ENCODE data around the gene MYCBP2. TPM values are rescaled to one million over a fixed set of nuclear protein-coding genes. Genes with fewer than 3 reads are reported as not detected.
"Not testable (repeated sequence)": the region's sequence is repeated elsewhere in the genome, so short reads cannot be mapped to it uniquely, and the experiment has no call there.

MYCBP2 gene
- total RNA-seq, 1 experiment from 2014 or later: 51.8 TPM

DNA sequence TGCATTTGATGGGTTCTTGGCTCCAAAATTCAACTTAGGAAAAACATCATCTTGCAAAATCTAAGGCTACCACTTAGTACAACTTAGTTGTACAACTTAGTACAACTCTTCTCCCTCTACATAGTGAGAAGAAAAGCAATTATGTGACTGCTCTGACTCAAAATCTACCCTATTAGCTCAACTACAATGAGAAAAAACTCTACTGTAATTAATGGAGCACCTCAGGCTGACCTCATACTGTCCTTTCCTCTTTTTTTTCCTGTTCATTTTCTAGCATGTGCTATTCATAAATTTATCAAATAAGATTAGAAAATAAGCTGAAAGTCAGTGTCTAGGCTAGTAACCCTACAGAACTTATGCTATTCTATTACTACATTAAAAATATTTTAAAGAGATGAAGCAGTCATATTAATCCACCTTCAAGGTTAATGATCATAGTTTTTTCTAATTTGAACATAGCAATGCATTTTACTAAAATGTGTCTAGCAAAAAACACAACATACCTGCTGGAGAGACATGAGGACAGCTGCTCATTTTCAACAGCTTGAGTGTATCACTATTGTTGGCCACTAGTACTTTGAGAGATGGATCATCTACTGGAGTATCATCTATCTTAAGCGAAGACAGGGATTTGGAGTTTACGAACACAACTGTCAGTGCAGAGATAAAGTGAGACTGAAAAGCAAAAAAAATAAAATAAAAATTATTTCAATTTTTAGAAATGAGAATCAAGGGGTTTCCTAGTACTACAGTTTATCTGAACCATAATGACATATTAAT lies 311.8 kb downstream of the MYCBP2 start:
- ChIA-PET POLR2A (interaction anchor here (0.8 to 1.0 kb wide), 3 partner anchors 10 to 18 kb away, joined by 3 to 6 read pairs (median 4); partner anchors contain the start of gene FBXL3), CTCF (interaction anchor here (0.8 to 2.6 kb wide), 3 partner anchors 11 to 1328 kb away, joined by 3 to 26 read pairs (median 4); no protein-coding TSS in a partner anchor)
- Mint-ChIP-seq H3K27me3 (ENCODE audit: insufficient read depth, unreplicated experiment) (no peaks in the 10 kb centered on the region), H3K36me3 (ENCODE audit: insufficient read depth, unreplicated experiment) (peaks cover 74% of the 10 kb centered on the region), H3K4me3 (ENCODE audit: unreplicated experiment) (no peak overlapping the region), H3K9me3 (ENCODE audit: unreplicated experiment) (no peaks in the 10 kb centered on the region), H3K27ac (ENCODE audit: low read depth, unreplicated experiment) (no peak overlapping the region), H3K4me1 (ENCODE audit: insufficient read depth, unreplicated experiment) (peaks cover 9% of the 10 kb centered on the region)
- DNase-seq (ENCODE audit: unreplicated experiment): no peak
- intact Hi-C loops (cut with micrococcal nuclease): no loop called here
- TF ChIP-seq, protein P1, sequence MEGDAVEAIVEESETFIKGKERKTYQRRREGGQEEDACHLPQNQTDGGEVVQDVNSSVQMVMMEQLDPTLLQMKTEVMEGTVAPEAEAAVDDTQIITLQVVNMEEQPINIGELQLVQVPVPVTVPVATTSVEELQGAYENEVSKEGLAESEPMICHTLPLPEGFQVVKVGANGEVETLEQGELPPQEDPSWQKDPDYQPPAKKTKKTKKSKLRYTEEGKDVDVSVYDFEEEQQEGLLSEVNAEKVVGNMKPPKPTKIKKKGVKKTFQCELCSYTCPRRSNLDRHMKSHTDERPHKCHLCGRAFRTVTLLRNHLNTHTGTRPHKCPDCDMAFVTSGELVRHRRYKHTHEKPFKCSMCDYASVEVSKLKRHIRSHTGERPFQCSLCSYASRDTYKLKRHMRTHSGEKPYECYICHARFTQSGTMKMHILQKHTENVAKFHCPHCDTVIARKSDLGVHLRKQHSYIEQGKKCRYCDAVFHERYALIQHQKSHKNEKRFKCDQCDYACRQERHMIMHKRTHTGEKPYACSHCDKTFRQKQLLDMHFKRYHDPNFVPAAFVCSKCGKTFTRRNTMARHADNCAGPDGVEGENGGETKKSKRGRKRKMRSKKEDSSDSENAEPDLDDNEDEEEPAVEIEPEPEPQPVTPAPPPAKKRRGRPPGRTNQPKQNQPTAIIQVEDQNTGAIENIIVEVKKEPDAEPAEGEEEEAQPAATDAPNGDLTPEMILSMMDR (IDR thresholded peaks at IDR 0.05; ENCODE audit: unreplicated experiment): no peak
- no TSS peak for BruUV-seq (replicated peaks)

DNA sequence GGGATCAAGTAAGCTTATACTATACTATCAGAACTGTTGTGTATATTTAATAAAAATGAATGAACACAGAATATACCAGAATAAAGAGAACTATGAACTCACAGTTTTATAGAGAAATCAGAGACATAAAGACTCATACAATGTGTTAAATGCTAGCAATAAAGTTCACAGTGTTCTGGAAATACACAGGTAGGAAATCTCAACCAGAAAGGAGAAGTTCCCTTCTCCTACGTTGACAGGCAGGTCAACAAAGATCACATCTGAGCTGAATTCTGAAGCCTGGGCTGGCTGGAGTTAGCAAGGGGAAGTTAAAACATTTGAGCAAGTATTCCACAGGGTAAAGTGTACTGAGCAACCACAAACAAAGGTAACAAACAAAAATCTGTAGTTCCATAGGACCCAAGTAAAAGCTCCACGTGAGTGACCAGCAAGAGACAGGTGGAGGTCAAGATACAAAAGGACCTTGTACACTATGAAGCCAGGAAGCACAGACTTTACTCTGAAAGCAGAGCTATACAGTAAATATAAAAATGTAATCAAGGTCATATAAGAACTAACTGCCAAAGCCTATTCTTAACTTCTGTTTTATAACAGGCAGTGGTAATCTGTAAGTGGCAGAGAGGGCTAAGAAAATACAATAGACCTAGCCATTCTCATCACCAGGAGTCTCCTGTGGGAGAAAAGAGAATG lies 312.9 kb downstream of the MYCBP2 start:
- BruUV-seq (replicated peaks): no TSS peak
- POLR2A ChIA-PET: interaction anchor here (0.8 to 1.9 kb wide), 5 partner anchors 11 to 22 kb away, joined by 3 to 6 read pairs (median 4); partner anchors contain the start of genes CLN5 and FBXL3
- no peak overlapping the region for H3K4me3 Mint-ChIP-seq (ENCODE audit: unreplicated experiment)
- no peak overlapping the region for H3K27ac Mint-ChIP-seq (ENCODE audit: low read depth, unreplicated experiment)
- no peaks in the 10 kb centered on the region for H3K27me3 Mint-ChIP-seq (ENCODE audit: insufficient read depth, unreplicated experiment)
- peaks cover 84% of the 10 kb centered on the region for H3K36me3 Mint-ChIP-seq (ENCODE audit: insufficient read depth, unreplicated experiment)
- DNase-seq (ENCODE audit: unreplicated experiment): no peak
- H3K9me3 Mint-ChIP-seq (ENCODE audit: unreplicated experiment): no peaks in the 10 kb centered on the region
- intact Hi-C loops (cut with micrococcal nuclease): no loop called here
- H3K4me1 Mint-ChIP-seq (ENCODE audit: insufficient read depth, unreplicated experiment): peaks cover 9% of the 10 kb centered on the region
- CTCF ChIA-PET: interaction anchor here (0.7 to 2.6 kb wide), 2 partner anchors 12 to 1645 kb away, joined by 3 to 26 read pairs; no protein-coding TSS in a partner anchor
- TF ChIP-seq, protein P1 (IDR thresholded peaks at IDR 0.05; ENCODE audit: unreplicated experiment): no peak

DNA sequence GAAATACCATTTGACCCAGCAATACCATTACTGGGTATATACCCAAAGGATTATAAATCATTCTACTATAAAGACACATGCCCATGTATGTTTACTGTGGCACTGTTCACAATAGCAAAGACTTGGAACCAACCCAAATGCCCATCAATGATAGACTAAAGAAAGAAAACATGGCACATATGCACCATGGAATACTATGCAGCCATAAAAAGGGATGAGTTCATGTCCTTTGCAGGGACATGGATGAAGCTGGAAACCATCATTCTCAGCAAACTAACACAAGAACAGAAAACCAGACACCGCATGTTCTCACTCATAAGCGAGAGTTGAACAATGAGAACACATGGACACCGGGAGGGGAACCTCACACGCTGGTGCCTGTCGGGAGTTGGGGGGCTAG lies 317.2 kb downstream of the MYCBP2 start:
- CTCF ChIA-PET: interaction anchor here (1.4 kb wide), 1 partner anchor 8 kb away, joined by 4 read pairs; no protein-coding TSS in a partner anchor
- DNase-seq (ENCODE audit: unreplicated experiment); H3K9me3 Mint-ChIP-seq (ENCODE audit: unreplicated experiment); intact Hi-C loops (cut with micrococcal nuclease); H3K27me3 Mint-ChIP-seq (ENCODE audit: insufficient read depth, unreplicated experiment); BruUV-seq (replicated peaks); POLR2A ChIA-PET; H3K4me1 Mint-ChIP-seq (ENCODE audit: insufficient read depth, unreplicated experiment); H3K27ac Mint-ChIP-seq (ENCODE audit: low read depth, unreplicated experiment); H3K4me3 Mint-ChIP-seq (ENCODE audit: unreplicated experiment): not testable (repeated sequence)
- H3K36me3 Mint-ChIP-seq (ENCODE audit: insufficient read depth, unreplicated experiment): peaks cover 74% of the 10 kb centered on the region

DNA sequence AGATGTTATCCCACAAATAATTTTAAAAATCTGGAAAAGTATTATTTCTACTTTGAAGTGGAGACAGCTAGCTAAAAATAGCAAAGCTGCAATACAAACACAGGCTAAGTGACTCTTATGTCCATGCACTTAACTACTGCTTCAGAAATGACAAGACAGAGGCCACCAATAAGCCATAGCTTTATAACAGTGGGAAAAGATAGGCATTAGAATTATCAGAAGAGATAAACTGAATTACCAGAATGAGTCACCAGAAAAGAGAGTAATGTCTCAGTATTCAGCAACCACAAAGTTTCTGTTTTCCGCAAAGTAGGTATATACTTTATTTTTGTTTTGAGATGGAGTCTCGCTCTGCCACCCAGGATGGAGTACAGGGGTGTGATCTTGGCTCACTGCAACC lies 317.9 kb downstream of the MYCBP2 start:
- no peak overlapping the region for H3K4me3 Mint-ChIP-seq (ENCODE audit: unreplicated experiment)
- POLR2A ChIA-PET: no interaction called here
- H3K27ac Mint-ChIP-seq (ENCODE audit: low read depth, unreplicated experiment): no peak overlapping the region
- no peak for DNase-seq (ENCODE audit: unreplicated experiment)
- CTCF ChIA-PET: interaction anchor here (1.2 kb wide), 1 partner anchor 8 kb away, joined by 3 read pairs; no protein-coding TSS in a partner anchor
- BruUV-seq (replicated peaks): no TSS peak
- no peaks in the 10 kb centered on the region for H3K9me3 Mint-ChIP-seq (ENCODE audit: unreplicated experiment)
- no peaks in the 10 kb centered on the region for H3K27me3 Mint-ChIP-seq (ENCODE audit: insufficient read depth, unreplicated experiment)
- peaks cover 66% of the 10 kb centered on the region for H3K36me3 Mint-ChIP-seq (ENCODE audit: insufficient read depth, unreplicated experiment)
- TF ChIP-seq, protein P1 (IDR thresholded peaks at IDR 0.05; ENCODE audit: unreplicated experiment): no peak
- peaks cover 4% of the 10 kb centered on the region for H3K4me1 Mint-ChIP-seq (ENCODE audit: insufficient read depth, unreplicated experiment)
- intact Hi-C loops (cut with micrococcal nuclease): no loop called here

DNA sequence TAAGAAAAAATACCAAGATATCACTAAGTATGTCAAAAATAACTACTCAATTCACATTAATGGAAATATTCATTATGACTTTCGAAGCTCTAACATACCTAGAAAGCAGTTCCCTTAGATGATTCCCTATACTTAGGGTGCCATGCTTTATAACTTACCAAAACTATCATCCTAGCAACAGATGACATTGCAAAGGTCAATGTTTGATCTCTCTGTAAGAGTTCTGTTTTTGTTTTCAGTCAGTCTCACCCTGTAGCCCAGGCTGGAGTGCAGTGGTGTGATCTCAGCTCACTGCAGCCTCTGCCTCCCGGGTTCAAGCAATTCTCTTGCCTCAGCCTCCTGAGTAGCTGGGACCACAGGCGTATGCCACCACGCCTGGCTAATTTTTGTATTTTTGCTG lies 318.6 kb downstream of the MYCBP2 start:
- H3K27ac Mint-ChIP-seq (ENCODE audit: low read depth, unreplicated experiment); intact Hi-C loops (cut with micrococcal nuclease); H3K4me1 Mint-ChIP-seq (ENCODE audit: insufficient read depth, unreplicated experiment); H3K9me3 Mint-ChIP-seq (ENCODE audit: unreplicated experiment); H3K4me3 Mint-ChIP-seq (ENCODE audit: unreplicated experiment); H3K27me3 Mint-ChIP-seq (ENCODE audit: insufficient read depth, unreplicated experiment); BruUV-seq (replicated peaks); DNase-seq (ENCODE audit: unreplicated experiment): not testable (repeated sequence)
- H3K36me3 Mint-ChIP-seq (ENCODE audit: insufficient read depth, unreplicated experiment): peaks cover 60% of the 10 kb centered on the region
- POLR2A ChIA-PET: interaction anchor here (4.3 kb wide), 1 partner anchor 16 kb away, joined by 29 read pairs; the partner anchor contains the start of gene CLN5
- CTCF ChIA-PET: interaction anchor here (1.2 kb wide), 1 partner anchor 9 kb away, joined by 3 read pairs; no protein-coding TSS in a partner anchor

Measured in MCF 10A (cell line).